Prostate gland (tissue), 2 donors: Measurements from ENCODE around the gene TRAPPC3L. TPM values are rescaled to one million over a fixed set of nuclear protein-coding genes. Genes with fewer than 3 reads are reported as not detected.

Experiments
- DNase-seq: peaks from one replicate; pipeline ENCODE4 v3.0.0-alpha.2; 2019; ENCODE audit warnings: low spot score
- H3K27ac ChIP-seq, 2 donors: fragments of 200-600 bp; sonication (generic); 2 replicates each; pipeline ENCODE4 v1.5.1; 2017 to 2019
- H3K27me3 ChIP-seq: fragments of 200-600 bp; sonication (generic); replicated peaks from 2 replicates; pipeline ENCODE4 v1.5.1; 2019; ENCODE audit not compliant: insufficient read depth
- H3K36me3 ChIP-seq, 2 donors: fragments of 200-600 bp; sonication (generic); 1 replicate in 1 of 2; 2 replicates in 1 of 2; pipeline versions ENCODE4 v1.5.1 to v1.8.1; 2017 to 2019
- H3K4me1 ChIP-seq: fragments of 200-600 bp; sonication (generic); replicated peaks from 2 replicates; pipeline ENCODE4 v1.5.1; 2019
- H3K4me3 ChIP-seq, 2 donors: fragments of 200-600 bp; sonication (generic); 2 replicates each; pipeline ENCODE4 v1.5.1; 2017 to 2019
- H3K9me3 ChIP-seq: fragments of 200-600 bp; sonication (generic); 2 replicates; pipeline ENCODE4 v1.5.1; 2017
- POLR2A ChIP-seq: fragments of 450-650 bp; IDR thresholded peaks from one replicate; pipeline ENCODE4 v1.6.1; 2016; ENCODE audit warnings: antibody characterized with exemption, mild to moderate bottlenecking
- POLR2AphosphoS5 ChIP-seq: sonication (generic); formaldehyde crosslinking; IDR thresholded peaks from one replicate; pipeline ENCODE4 v1.6.1; 2017; ENCODE audit warnings: antibody characterized with exemption
- WGBS: methylation state at CpG from one replicate; pipeline ENCODE4 v1.1.5; 2018; 5-methylcytosine and 5-hydroxymethylcytosine counted together
- intact Hi-C: fragments of 100-400 bp; cut with DNase I; formaldehyde crosslinking; loops from one replicate; pipeline ENCODE4 v1.14.2; 2022
- total RNA-seq, 2 donors: library from RNA; depleted of rRNA; stranded (reverse); fragments of >200 nt; gene quantifications; one replicate each; pipeline ENCODE4 v1.1.0, GENCODE V29; 2016
- TF ChIP-seq, protein P1 (sequence below), 4 experiments: fragments of 200-600 bp in 2 of 4; fragments of 450-650 bp in 2 of 4; sonication (generic) in 2 of 4; IDR thresholded peaks; 1 replicate in 3 of 4; 2 replicates in 1 of 4; pipeline ENCODE4 v1.5.1; 2016 to 2019; ENCODE audit warnings: antibody characterized with exemption in 4 of 4, mild to moderate bottlenecking in 2 of 4, moderate library complexity in 2 of 4

TRAPPC3L gene
- total RNA-seq, 2 donors from 2014 or later = not detected

DNA sequence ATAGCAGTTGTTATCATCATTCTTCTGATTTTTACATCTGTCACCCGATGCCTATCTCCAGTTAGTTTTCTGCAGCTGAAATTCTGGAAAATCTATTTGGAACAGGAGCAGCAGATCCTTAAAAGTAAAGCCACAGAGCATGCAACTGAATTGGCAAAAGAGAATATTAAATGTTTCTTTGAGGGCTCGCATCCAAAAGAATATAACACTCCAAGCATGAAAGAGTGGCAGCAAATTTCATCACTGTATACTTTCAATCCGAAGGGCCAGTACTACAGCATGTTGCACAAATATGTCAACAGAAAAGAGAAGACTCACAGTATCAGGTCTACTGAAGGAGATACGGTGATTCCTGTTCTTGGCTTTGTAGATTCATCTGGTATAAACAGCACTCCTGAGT is 82.2 kb downstream of the TRAPPC3L start:
- TF ChIP-seq POLR2A (no peak), POLR2AphosphoS5 (no peak)
- TF ChIP-seq, protein P1, sequence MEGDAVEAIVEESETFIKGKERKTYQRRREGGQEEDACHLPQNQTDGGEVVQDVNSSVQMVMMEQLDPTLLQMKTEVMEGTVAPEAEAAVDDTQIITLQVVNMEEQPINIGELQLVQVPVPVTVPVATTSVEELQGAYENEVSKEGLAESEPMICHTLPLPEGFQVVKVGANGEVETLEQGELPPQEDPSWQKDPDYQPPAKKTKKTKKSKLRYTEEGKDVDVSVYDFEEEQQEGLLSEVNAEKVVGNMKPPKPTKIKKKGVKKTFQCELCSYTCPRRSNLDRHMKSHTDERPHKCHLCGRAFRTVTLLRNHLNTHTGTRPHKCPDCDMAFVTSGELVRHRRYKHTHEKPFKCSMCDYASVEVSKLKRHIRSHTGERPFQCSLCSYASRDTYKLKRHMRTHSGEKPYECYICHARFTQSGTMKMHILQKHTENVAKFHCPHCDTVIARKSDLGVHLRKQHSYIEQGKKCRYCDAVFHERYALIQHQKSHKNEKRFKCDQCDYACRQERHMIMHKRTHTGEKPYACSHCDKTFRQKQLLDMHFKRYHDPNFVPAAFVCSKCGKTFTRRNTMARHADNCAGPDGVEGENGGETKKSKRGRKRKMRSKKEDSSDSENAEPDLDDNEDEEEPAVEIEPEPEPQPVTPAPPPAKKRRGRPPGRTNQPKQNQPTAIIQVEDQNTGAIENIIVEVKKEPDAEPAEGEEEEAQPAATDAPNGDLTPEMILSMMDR (IDR thresholded peaks at IDR 0.05) = no peak
- Histone ChIP-seq H3K27me3 (no peaks in the 10 kb centered on the region), H3K27ac (no peak overlapping the region), H3K9me3 (no peaks in the 10 kb centered on the region), H3K4me1 (no peaks in the 10 kb centered on the region), H3K4me3 (no peak overlapping the region), H3K36me3 (no peaks in the 10 kb centered on the region)
- no peak for DNase-seq
- 92% methylated on average over 4 of the region's 4 CpGs for WGBS
- intact Hi-C loops = no loop called here

- 12% methylated on average over 84 of the region's 84 CpGs for WGBS
- intact Hi-C loops = no loop called here
- DNase-seq = no peak
- Histone ChIP-seq H3K27me3 (no peaks in the 10 kb centered on the region), H3K27ac (no peak overlapping the region), H3K4me3 (peak overlapping the region; percentile 24 to 26), H3K9me3 (no peaks in the 10 kb centered on the region), H3K36me3 (no peaks in the 10 kb centered on the region), H3K4me1 (no peaks in the 10 kb centered on the region)
- TF ChIP-seq, protein P1 (IDR thresholded peaks at IDR 0.05) = no peak
- TF ChIP-seq POLR2AphosphoS5 (no peak), POLR2A (no peak)
Observed at GRCh38 chr6:116461932-116462885, 83.3 kb downstream of the TRAPPC3L start.

DNA sequence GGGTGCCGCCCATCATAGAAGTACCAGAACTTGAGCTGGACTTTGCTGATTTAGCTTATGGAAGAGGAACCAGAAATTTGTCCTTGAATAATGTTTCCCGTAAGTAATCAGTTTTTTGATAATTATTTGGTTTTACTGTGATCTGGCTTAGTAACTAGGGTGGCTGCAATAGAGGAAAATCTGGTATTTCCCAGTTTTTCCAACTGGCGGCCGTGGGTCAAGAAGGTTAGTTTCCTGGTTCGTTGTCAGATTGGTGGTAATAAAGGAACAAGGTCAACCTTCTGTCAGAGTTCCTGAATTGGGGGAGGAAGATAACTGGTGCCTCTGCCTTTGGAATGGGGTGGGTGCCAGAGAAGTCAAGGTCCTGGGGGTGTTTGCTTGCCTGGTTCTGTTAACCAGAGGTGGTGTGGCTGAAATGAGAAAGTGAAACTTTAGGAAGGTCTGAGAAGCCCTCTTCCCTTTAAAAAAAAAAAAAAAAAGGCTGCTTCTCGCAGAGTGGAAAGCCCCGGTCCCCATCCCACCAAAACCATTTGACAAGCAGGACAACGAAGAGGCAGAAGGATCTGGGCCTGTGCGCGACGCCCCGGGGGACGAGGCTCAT is 84.1 kb downstream of the TRAPPC3L start, which contains the start of gene CALHM6:
CALHM6 (plus strand) TSS at position 45 of the 601 bp plus-strand sequence; CDS start at position 600, 555 bp downstream.
- no peaks in the 10 kb centered on the region for H3K4me1 ChIP-seq
- DNase-seq = no peak
- WGBS = 57% methylated on average over 13 of the region's 13 CpGs
- H3K36me3 ChIP-seq = no peaks in the 10 kb centered on the region
- TF ChIP-seq POLR2A (no peak), POLR2AphosphoS5 (no peak)
- TF ChIP-seq, protein P1 (IDR thresholded peaks at IDR 0.05) = no peak
- intact Hi-C loops = no loop called here
- H3K9me3 ChIP-seq = no peaks in the 10 kb centered on the region
- no peak within 1 kb of the TSS for H3K27ac ChIP-seq
- H3K27me3 ChIP-seq = no peaks in the 10 kb centered on the region
- H3K4me3 ChIP-seq = peak within 1 kb of the TSS; percentile 24 to 26

DNA sequence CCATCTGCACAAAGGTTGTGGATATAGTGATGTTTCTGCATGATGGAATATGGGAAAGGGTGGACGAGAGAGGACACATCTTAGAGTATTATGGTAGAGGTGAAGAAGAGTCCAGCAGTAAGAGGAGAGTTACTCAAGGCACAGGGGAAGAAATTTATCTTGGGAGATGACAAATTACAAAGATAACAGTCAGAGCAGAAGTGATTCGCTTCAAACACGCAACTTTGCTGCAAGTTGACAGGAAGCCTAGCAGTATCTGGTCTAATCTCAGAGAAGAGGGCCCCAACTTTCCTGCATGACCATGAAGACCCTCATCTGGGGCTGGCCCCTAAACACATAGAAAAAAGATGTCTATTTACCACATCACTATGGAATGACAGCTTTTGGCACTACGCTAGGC is 85.6 kb downstream of the TRAPPC3L start:
- no peaks in the 10 kb centered on the region for H3K9me3 ChIP-seq
- 88% methylated on average over 4 of the region's 4 CpGs for WGBS
- no peak overlapping the region for H3K4me3 ChIP-seq
- no peak for DNase-seq
- H3K4me1 ChIP-seq = no peaks in the 10 kb centered on the region
- intact Hi-C loops = no loop called here
- H3K36me3 ChIP-seq = no peaks in the 10 kb centered on the region
- no peak overlapping the region for H3K27ac ChIP-seq
- no peaks in the 10 kb centered on the region for H3K27me3 ChIP-seq
- TF ChIP-seq POLR2AphosphoS5 (no peak), POLR2A (no peak)
- TF ChIP-seq, protein P1 (IDR thresholded peaks at IDR 0.05) = no peak
